Hippocampal formation (tissue), 2 donors: ENCODE data around the gene NHLH1.
A peak's percentile ranks its signal among the peaks of the same experiment; 100 is the strongest.
"Not testable (repeated sequence)": the region's sequence is repeated elsewhere in the genome, so short reads cannot be mapped to it uniquely, and the experiment has no call there.

Experiments used
- DNase-seq, 2 donors: peaks; one replicate each; lab custom pipeline; 2025; lab: John Stamatoyannopoulos, UW

Gene NHLH1

GRCh38 chr1:160377585-160378206 lies 10.8 kb downstream of the NHLH1 start:
- no peak for DNase-seq

GRCh38 chr1:160384812-160385211 lies 17.9 kb downstream of the NHLH1 start:
- not testable (repeated sequence) for DNase-seq

- DNase-seq, result not testable (repeated sequence)
Measured at GRCh38 chr1:160388406-160388805, 21.5 kb downstream of the NHLH1 start.

GRCh38 chr1:160394673-160395072 lies 27.8 kb downstream of the NHLH1 start:
- no peak for DNase-seq

GRCh38 chr1:160397651-160398050 lies 30.8 kb downstream of the NHLH1 start:
- no peak for DNase-seq

GRCh38 chr1:160398823-160399222 lies 32.0 kb downstream of the NHLH1 start:
- no peak for DNase-seq

GRCh38 chr1:160399544-160400222 lies 32.8 kb downstream of the NHLH1 start:
- no peak for DNase-seq

- DNase-seq, result peak; percentile 70 to 78
Measured at GRCh38 chr1:160400223-160400645, 33.4 kb downstream of the NHLH1 start, which contains the start of gene VANGL2. Gene VANGL2, plus strand, starts transcription at chr1:160400564. Its CDS starts 15,274 bp downstream, at chr1:160415838.

- no peak for DNase-seq
Measured at GRCh38 chr1:160400646-160401486, 34.0 kb downstream of the NHLH1 start.

GRCh38 chr1:160401487-160401805 lies 34.6 kb downstream of the NHLH1 start:
- DNase-seq, result no peak

GRCh38 chr1:160402001-160402795 lies 35.3 kb downstream of the NHLH1 start:
- DNase-seq, result no peak

GRCh38 chr1:160403244-160403643 lies 36.4 kb downstream of the NHLH1 start:
- DNase-seq, result no peak

GRCh38 chr1:160404094-160404493 lies 37.2 kb downstream of the NHLH1 start:
- DNase-seq, result no peak

- no peak for DNase-seq
Measured at GRCh38 chr1:160405331-160405877, 38.5 kb downstream of the NHLH1 start.

GRCh38 chr1:160406131-160406968 lies 39.5 kb downstream of the NHLH1 start:
- DNase-seq, result no peak

- no peak for DNase-seq
Measured at GRCh38 chr1:160407839-160408801, 41.2 kb downstream of the NHLH1 start.

GRCh38 chr1:160408864-160409263 lies 42.0 kb downstream of the NHLH1 start:
- no peak for DNase-seq

GRCh38 chr1:160409486-160409885 lies 42.6 kb downstream of the NHLH1 start:
- DNase-seq, result no peak

- DNase-seq, result peak in 1 of 2 donors; percentile 7
Measured at GRCh38 chr1:160410406-160411005, 43.6 kb downstream of the NHLH1 start.
